Cerebellar nuclear complex (tissue), 1 donor: ENCODE data around the gene TTC7B.
A peak's percentile ranks its signal among the peaks of the same experiment; 100 is the strongest.

Experiments
- DNase-seq, 2 experiments: peaks; one replicate each; lab custom pipeline; 2025; lab: John Stamatoyannopoulos, UW

Gene TTC7B

GRCh38 chr14:90674716-90675115 is 141.5 kb downstream of the TTC7B start:
- no peak for DNase-seq

GRCh38 chr14:90674043-90674670 is 142.1 kb downstream of the TTC7B start:
- no peak for DNase-seq

- no peak for DNase-seq
Measured at GRCh38 chr14:90671382-90672234, 144.6 kb downstream of the TTC7B start.

GRCh38 chr14:90669731-90670130 is 146.5 kb downstream of the TTC7B start:
- no peak for DNase-seq

GRCh38 chr14:90666571-90666970 is 149.7 kb downstream of the TTC7B start:
- DNase-seq, result no peak

GRCh38 chr14:90665321-90666000 is 150.8 kb downstream of the TTC7B start:
- DNase-seq, result no peak

GRCh38 chr14:90664911-90665310 is 151.3 kb downstream of the TTC7B start:
- no peak for DNase-seq

- DNase-seq, result no peak
Measured at GRCh38 chr14:90663680-90664079, 152.6 kb downstream of the TTC7B start.

- DNase-seq, result no peak
Measured at GRCh38 chr14:90663140-90663539, 153.1 kb downstream of the TTC7B start.

- DNase-seq, result no peak
Measured at GRCh38 chr14:90661866-90662265, 154.4 kb downstream of the TTC7B start.

GRCh38 chr14:90660865-90661570 is 155.2 kb downstream of the TTC7B start:
- DNase-seq, result peak in 1 of 2 experiments; percentile 57

- DNase-seq, result no peak
Measured at GRCh38 chr14:90659156-90659555, 157.1 kb downstream of the TTC7B start.

GRCh38 chr14:90658541-90658967 is 157.7 kb downstream of the TTC7B start:
- no peak for DNase-seq

GRCh38 chr14:90656973-90657372 is 159.3 kb downstream of the TTC7B start:
- no peak for DNase-seq

- DNase-seq, result no peak
Measured at GRCh38 chr14:90655829-90656228, 160.4 kb downstream of the TTC7B start.

GRCh38 chr14:90654831-90655276 is 161.4 kb downstream of the TTC7B start:
- no peak for DNase-seq

GRCh38 chr14:90652626-90653025 is 163.6 kb downstream of the TTC7B start:
- no peak for DNase-seq

- DNase-seq, result no peak
Measured at GRCh38 chr14:90651976-90652560, 164.2 kb downstream of the TTC7B start.

GRCh38 chr14:90651271-90651804 is 164.9 kb downstream of the TTC7B start:
- DNase-seq, result no peak

- no peak for DNase-seq
Measured at GRCh38 chr14:90649557-90650135, 166.6 kb downstream of the TTC7B start.

- no peak for DNase-seq
Measured at GRCh38 chr14:90649083-90649482, 167.1 kb downstream of the TTC7B start.
